Measurements from ENCODE around the gene SETD7.
"Not testable (repeated sequence)": the region's sequence is repeated elsewhere in the genome, so short reads cannot be mapped to it uniquely, and the experiment has no call there.

SETD7 gene

DNA sequence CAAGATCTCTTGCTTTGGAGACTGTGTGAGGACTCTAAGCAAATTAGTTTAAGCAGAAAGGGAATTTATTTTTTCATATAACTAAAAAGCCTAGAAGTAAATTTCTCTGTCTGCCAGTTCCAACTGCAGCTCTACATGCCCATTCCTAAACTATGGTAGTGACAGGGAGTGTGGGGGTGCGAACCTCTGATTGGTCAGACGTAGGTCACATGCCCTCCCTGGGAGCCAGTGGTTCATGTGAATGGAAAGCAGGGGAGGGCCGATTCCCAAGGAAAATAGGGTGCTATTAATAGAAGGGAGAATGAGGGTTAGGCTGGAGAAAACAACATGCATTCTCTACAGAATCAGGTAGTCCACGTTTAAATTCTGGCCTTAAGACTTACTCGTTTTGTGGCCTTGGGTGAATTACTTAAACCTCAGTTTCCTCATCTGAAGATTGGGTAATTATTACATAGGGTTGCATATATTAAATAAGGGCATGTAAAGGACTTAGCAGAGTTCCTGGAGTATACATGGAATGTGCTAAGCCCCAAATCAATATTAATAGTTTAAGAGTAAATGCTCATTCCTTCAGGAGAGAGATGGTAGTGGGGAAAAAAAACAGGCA lies 94.9 kb downstream of the SETD7 start:
- no peak for DNase-seq

DNA sequence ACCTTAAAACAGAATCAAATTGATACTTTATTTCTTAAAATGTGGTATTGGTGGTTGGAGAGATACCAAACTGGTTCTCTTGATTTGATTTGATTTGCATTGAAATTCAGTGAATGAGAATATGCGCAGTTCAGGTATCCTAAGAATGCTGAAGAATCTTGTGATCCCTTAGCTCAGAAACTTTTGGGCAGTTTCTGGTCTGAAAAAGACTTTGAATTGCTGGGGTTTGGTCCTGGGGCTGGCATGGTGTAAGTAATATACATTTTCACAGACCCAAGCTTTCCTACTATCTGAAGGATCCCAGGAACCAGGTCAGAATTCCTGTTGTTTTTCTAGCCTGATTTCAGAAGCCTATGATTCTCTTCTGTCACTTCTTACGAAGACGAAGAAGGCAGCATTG lies 95.5 kb downstream of the SETD7 start:
- no peak for DNase-seq

GRCh38 chr4:139458999-139459398 lies 97.0 kb downstream of the SETD7 start:
- no peak for DNase-seq

DNA sequence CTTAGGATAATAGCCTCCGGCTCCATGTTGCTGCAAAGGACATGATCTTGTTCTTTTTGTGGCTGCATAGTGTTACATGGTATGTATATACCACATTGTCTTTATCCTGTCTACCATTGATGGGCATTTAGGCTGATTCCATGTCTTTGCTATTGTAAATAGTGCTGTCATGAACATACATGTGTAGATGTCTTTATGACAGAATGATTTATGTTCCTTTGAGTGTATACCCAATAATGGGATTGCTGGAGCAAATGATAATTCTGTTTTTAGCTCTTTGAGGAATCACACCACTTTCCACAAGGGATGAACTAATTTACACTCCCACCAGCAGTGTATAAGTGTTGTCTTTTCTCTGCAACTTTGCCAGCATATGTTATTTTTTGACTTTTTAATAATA lies 97.5 kb downstream of the SETD7 start:
- no peak for DNase-seq

DNA sequence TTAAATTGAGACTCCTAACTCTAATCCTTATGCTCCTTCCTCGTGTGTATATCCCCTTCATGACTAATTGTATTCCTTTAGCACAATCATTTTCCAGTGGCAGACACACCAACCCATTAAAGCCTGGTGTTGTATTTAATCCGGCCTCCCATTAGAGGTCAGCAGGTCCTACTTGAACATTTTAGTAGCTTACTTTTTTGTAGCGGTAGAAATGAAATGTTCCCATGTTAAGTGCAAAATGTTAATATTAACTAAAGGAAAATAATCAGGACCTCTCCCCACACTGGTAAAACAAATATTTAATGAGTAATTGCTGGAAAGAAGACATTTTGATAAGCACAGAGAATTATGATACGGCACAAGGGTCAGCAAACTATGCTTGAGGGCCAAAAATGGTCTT lies 98.7 kb downstream of the SETD7 start:
- DNase-seq, result no peak

GRCh38 chr4:139455126-139455538 lies 100.9 kb downstream of the SETD7 start:
- DNase-seq, result no peak

GRCh38 chr4:139454111-139455045 lies 101.6 kb downstream of the SETD7 start, which contains the start of gene RAB33B:
Gene RAB33B (plus strand): TSS chr4:139454121. CDS start chr4:139454196, 75 bp downstream.
- no peak for DNase-seq

- peak; percentile 96 for DNase-seq
Observed at GRCh38 chr4:139453371-139454110, 102.5 kb downstream of the SETD7 start.

- DNase-seq, result peak; percentile 51
Observed at GRCh38 chr4:139453041-139453370, 103.0 kb downstream of the SETD7 start.

GRCh38 chr4:139451997-139452396 lies 104.0 kb downstream of the SETD7 start:
- no peak for DNase-seq

DNA sequence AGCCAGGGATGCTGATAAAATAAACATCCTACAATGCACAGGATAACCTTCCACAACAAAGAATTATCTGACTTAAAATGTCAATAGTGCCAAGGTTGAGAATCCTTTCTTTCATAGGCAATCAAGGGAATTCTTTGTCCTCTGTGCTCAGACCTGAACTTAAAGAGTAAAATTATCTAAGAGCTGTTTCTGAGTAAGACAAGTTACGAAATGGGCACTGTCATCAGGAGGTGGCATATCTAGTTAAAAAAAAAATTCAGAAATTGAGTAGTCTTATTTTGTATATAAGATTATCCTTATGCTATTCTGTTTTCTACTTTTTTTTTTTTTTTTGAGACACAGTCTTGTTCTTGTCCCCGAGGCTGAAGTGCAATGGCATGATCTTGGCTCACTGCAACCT lies 105.4 kb downstream of the SETD7 start:
- DNase-seq, result no peak

- not testable (repeated sequence) for DNase-seq
Observed at GRCh38 chr4:139447078-139447477, 108.9 kb downstream of the SETD7 start.

All from NCI-H1092 (cell line).